Activated CD8-positive, alpha-beta memory T cell treated with anti-CD3 and anti-CD28 coated beads for 4 hours (primary cell): Measurements from ENCODE around the gene RAI1.
A peak's percentile ranks its signal among the peaks of the same experiment; 100 is the strongest.

Experiments used
- DNase-seq, 2 donors: peaks; one replicate each; pipeline ENCODE4 v3.0.0-alpha.2; 2020; ENCODE audit warnings: low read depth in 2 of 2

Gene RAI1

GRCh38 chr17:17830740-17831207 lies 149.5 kb downstream of the RAI1 start:
- no peak for DNase-seq

GRCh38 chr17:17831208-17832031 lies 150.2 kb downstream of the RAI1 start:
- DNase-seq = no peak

- no peak for DNase-seq
Observed at GRCh38 chr17:17832032-17832363, 150.7 kb downstream of the RAI1 start.

- DNase-seq = no peak
Observed at GRCh38 chr17:17833658-17834357, 152.6 kb downstream of the RAI1 start.

GRCh38 chr17:17834974-17835373 lies 153.7 kb downstream of the RAI1 start:
- no peak for DNase-seq

- DNase-seq = no peak
Observed at GRCh38 chr17:17835415-17836249, 154.4 kb downstream of the RAI1 start.

- DNase-seq = peak; percentile 91 to 97
Observed at GRCh38 chr17:17836250-17836817, 155.1 kb downstream of the RAI1 start.

GRCh38 chr17:17836818-17837379 lies 155.6 kb downstream of the RAI1 start, which contains the start of gene SREBF1:
Gene SREBF1 (minus strand): TSS chr17:17836986. CDS start chr17:17836817, 169 bp downstream.
- no peak for DNase-seq

- no peak for DNase-seq
Observed at GRCh38 chr17:17837380-17837821, 156.1 kb downstream of the RAI1 start.

GRCh38 chr17:17837966-17838962 lies 157.0 kb downstream of the RAI1 start:
- DNase-seq = no peak

- DNase-seq = peak; percentile 63 to 64
Observed at GRCh38 chr17:17839791-17840707, 158.8 kb downstream of the RAI1 start.

GRCh38 chr17:17840751-17841591 lies 159.7 kb downstream of the RAI1 start:
- no peak for DNase-seq

- DNase-seq = no peak
Observed at GRCh38 chr17:17841601-17842025, 160.4 kb downstream of the RAI1 start.

GRCh38 chr17:17842111-17842876 lies 161.0 kb downstream of the RAI1 start:
- DNase-seq = no peak

- no peak for DNase-seq
Observed at GRCh38 chr17:17843096-17843495, 161.8 kb downstream of the RAI1 start.

GRCh38 chr17:17844079-17844478 lies 162.8 kb downstream of the RAI1 start:
- DNase-seq = no peak

- DNase-seq = no peak
Observed at GRCh38 chr17:17844500-17844899, 163.2 kb downstream of the RAI1 start.
